Chondrocyte (in vitro differentiated cells): ENCODE data around the gene EVA1C. TPM values are rescaled to one million over a fixed set of nuclear protein-coding genes. Genes with fewer than 3 reads are reported as not detected.

Experiments used
- DNase-seq: peaks from one replicate; pipeline ENCODE4 v3.0.0; 2021; ENCODE audit warnings: mixed read lengths, low spot score
- H3K27ac Mint-ChIP-seq: one replicate; pipeline ENCODE4 v1.8.0; 2021; ENCODE audit warnings: mild to moderate bottlenecking, moderate library complexity, mixed read lengths; ENCODE audit not compliant: unreplicated experiment
- H3K27me3 Mint-ChIP-seq: 2 replicates; pipeline ENCODE4 v1.8.0; 2021; ENCODE audit warnings: low read depth, mixed read lengths
- H3K36me3 Mint-ChIP-seq: 2 replicates; pipeline ENCODE4 v1.8.0; 2021; ENCODE audit warnings: low read depth, mixed read lengths
- H3K4me1 Mint-ChIP-seq: 2 replicates; pipeline ENCODE4 v1.8.0; 2021; ENCODE audit warnings: low read depth, mild to moderate bottlenecking, mixed read lengths
- H3K4me3 Mint-ChIP-seq: one replicate; pipeline ENCODE4 v1.8.0; 2021; ENCODE audit warnings: mild to moderate bottlenecking, moderate library complexity, mixed read lengths; ENCODE audit not compliant: unreplicated experiment
- H3K9me3 Mint-ChIP-seq: 2 replicates; pipeline ENCODE4 v1.8.0; 2021; ENCODE audit warnings: low read depth, mixed read lengths
- total RNA-seq: library from RNA; stranded (reverse); gene quantifications from 3 replicates; pipeline ENCODE4 v1.2.1, GENCODE V29; 2021
- TF ChIP-seq, protein P1 (sequence below): fragments of 200-600 bp; sonication (generic); IDR thresholded peaks from 2 replicates; pipeline ENCODE4 v1.5.0; 2021; ENCODE audit warnings: antibody characterized with exemption, mild to moderate bottlenecking, moderate library complexity

The EVA1C gene
- total RNA-seq, 1 donor from 2014 or later = 2.0 TPM

DNA sequence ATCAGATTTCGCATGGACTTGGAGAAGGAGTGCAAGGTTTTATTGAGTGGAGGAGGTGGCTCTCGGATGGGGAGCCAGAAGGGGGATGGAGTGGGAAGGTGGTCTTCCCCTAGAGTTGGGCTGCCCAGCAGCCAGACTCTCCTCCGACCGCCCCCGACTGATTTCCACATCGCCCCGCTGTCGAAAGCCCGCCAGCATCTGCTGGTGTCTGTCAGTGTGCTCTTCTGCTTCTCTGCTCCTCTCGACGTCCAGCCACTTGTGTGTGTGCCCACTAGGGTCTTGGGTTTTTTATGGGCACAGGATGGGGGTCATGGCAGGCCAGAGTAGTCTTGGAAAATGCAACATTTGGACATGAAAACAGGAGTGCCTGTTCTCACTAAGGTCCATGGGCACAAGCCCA is 40.1 kb downstream of the EVA1C start:
- Mint-ChIP-seq H3K4me3 (no peak overlapping the region), H3K27ac (no peak overlapping the region), H3K9me3 (peaks cover 5% of the 10 kb centered on the region), H3K27me3 (no peaks in the 10 kb centered on the region), H3K36me3 (no peaks in the 10 kb centered on the region), H3K4me1 (peaks cover 15% of the 10 kb centered on the region)
- TF ChIP-seq, protein P1, sequence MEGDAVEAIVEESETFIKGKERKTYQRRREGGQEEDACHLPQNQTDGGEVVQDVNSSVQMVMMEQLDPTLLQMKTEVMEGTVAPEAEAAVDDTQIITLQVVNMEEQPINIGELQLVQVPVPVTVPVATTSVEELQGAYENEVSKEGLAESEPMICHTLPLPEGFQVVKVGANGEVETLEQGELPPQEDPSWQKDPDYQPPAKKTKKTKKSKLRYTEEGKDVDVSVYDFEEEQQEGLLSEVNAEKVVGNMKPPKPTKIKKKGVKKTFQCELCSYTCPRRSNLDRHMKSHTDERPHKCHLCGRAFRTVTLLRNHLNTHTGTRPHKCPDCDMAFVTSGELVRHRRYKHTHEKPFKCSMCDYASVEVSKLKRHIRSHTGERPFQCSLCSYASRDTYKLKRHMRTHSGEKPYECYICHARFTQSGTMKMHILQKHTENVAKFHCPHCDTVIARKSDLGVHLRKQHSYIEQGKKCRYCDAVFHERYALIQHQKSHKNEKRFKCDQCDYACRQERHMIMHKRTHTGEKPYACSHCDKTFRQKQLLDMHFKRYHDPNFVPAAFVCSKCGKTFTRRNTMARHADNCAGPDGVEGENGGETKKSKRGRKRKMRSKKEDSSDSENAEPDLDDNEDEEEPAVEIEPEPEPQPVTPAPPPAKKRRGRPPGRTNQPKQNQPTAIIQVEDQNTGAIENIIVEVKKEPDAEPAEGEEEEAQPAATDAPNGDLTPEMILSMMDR = no peak
- DNase-seq = peak; percentile 70

DNA sequence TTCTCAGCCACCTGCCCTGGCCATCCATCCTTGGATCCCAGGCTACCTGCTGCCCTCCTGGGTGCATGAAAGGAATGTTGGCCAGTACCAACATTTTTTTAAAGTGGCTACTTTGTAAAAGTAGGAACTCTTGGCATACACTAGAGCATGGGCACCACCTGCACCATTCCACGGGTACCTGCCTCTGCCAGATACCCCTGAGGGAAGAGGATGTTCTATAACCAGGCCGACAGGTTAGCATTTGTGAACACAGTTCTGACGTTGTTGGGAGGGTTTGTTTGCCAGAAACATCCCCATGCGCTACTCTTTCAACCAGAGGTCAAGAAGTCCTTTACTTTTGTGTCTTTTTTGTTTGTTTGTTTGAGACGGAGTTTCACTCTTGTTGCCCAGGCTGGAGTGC is 43.0 kb downstream of the EVA1C start:
- no peak overlapping the region for H3K27ac Mint-ChIP-seq
- peaks cover 2% of the 10 kb centered on the region for H3K36me3 Mint-ChIP-seq
- DNase-seq = peak; percentile 24
- TF ChIP-seq, protein P1 = no peak
- peaks cover 20% of the 10 kb centered on the region for H3K4me1 Mint-ChIP-seq
- H3K27me3 Mint-ChIP-seq = no peaks in the 10 kb centered on the region
- no peak overlapping the region for H3K4me3 Mint-ChIP-seq
- peaks cover 5% of the 10 kb centered on the region for H3K9me3 Mint-ChIP-seq

DNA sequence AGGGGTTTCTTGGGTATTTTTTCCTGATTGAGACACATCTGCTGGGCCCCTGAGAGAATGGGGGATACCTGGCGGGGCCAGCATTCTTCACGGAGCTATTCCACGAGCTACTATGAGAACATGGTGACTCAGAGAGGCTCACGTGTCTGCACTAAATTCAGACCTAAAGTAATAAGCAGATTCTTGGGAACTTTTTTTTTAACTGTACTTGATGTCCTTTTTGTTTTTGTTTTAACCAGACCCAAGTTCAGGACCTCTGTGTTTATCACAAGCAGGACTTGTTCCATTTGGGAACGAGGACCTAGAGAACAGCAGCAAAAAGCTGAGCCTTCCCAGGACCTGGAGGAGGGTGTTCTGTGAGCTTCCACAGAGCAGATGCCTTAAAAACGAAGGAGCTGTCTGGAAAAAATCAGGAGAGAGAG is 44.0 kb downstream of the EVA1C start:
- H3K27me3 Mint-ChIP-seq = no peaks in the 10 kb centered on the region
- peaks cover 5% of the 10 kb centered on the region for H3K9me3 Mint-ChIP-seq
- H3K4me3 Mint-ChIP-seq = no peak overlapping the region
- peak; percentile 1 for DNase-seq
- peaks cover 2% of the 10 kb centered on the region for H3K36me3 Mint-ChIP-seq
- peak overlapping the region; percentile 37 for H3K27ac Mint-ChIP-seq
- TF ChIP-seq, protein P1 = no peak
- peaks cover 20% of the 10 kb centered on the region for H3K4me1 Mint-ChIP-seq

DNA sequence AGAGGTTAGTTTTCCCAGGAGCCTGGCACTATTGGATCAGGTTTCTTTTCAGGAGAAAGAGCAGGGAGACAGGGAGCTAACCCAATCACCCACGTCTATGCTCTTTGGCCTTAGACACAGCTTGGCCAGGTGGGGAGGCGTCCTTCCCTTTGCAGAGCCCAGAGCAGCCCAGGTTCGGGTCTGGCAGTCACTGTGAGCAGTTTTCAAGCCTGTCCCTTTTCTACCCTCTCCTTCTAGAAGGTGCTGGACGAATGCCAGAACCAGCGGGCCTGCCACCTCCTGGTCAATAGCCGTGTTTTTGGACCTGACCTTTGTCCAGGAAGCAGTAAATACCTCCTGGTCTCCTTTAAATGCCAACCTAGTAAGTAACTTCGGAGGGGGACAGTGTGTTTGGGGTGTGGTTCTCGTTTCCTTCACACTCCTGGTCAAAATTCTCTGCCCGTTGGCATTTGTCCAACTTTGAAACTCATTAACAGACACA is 44.9 kb downstream of the EVA1C start:
- TF ChIP-seq, protein P1 = peak; percentile 23
- Mint-ChIP-seq H3K4me1 (peaks cover 20% of the 10 kb centered on the region), H3K9me3 (peaks cover 5% of the 10 kb centered on the region), H3K27me3 (no peaks in the 10 kb centered on the region), H3K27ac (no peak overlapping the region), H3K4me3 (no peak overlapping the region), H3K36me3 (peaks cover 2% of the 10 kb centered on the region)
- DNase-seq = peak; percentile 60

DNA sequence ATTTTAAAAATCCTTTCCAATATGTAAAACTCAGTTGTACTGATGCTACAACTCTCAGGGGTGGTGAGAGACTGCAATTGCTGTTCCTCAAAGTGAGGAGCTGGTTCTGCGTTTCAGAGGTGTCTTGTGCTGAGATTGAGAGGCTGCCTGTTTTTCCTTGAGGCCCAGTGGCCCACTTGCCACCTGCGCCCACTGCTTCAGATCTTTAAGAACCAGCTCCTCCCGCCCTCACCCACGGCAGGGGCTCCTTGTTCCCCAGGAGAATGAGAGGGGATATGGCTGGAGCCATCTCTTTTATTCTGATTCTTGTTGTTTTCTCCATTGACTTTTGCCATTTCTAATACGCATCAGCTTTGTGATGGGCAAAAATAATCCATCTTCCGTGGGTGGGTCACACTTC is 45.5 kb downstream of the EVA1C start:
- TF ChIP-seq, protein P1 = no peak
- Mint-ChIP-seq H3K4me1 (peaks cover 20% of the 10 kb centered on the region), H3K27ac (no peak overlapping the region), H3K27me3 (no peaks in the 10 kb centered on the region), H3K4me3 (no peak overlapping the region), H3K36me3 (peaks cover 2% of the 10 kb centered on the region), H3K9me3 (peaks cover 5% of the 10 kb centered on the region)
- peak; percentile 38 for DNase-seq
